PFSK-1 (cell line): ENCODE results near the gene C5orf58.

Experiments used
- FOXP2 ChIP-seq: optimal IDR thresholded peaks from 2 replicates; pipeline ENCODE3; 2011; ENCODE audit warnings: borderline replicate concordance, control low read depth, inconsistent platforms; ENCODE audit not compliant: insufficient read depth; ENCODE audit errors: extremely low read length, extremely low read depth
- POLR2AphosphoS5 ChIP-seq: IDR thresholded peaks from 2 replicates; pipeline ENCODE4 v1.6.1; 2012; ENCODE audit warnings: low read depth, mild to moderate bottlenecking, control low read depth, low read length, moderate library complexity
- REST ChIP-seq, 2 experiments: IDR thresholded peaks; 2 replicates each; pipeline versions ENCODE4 v1.6.1 to v1.8.0; 2011 to 2012; ENCODE audit warnings: low read depth in 2 of 2, low read length in 2 of 2, control low read depth in 1 of 2, inconsistent platforms in 1 of 2, mild to moderate bottlenecking in 1 of 2, moderate library complexity in 1 of 2; ENCODE audit not compliant: insufficient read depth in 1 of 2
- SIN3A ChIP-seq: IDR thresholded peaks from 2 replicates; pipeline ENCODE4 v1.6.1; 2012; ENCODE audit warnings: mild to moderate bottlenecking, low read length, moderate library complexity, borderline replicate concordance; ENCODE audit not compliant: insufficient read depth
- TAF1 ChIP-seq: IDR thresholded peaks from 2 replicates; pipeline ENCODE4 v1.6.1; 2012; ENCODE audit warnings: low read length, control low read depth, borderline replicate concordance; ENCODE audit not compliant: insufficient read depth

C5orf58 gene

DNA sequence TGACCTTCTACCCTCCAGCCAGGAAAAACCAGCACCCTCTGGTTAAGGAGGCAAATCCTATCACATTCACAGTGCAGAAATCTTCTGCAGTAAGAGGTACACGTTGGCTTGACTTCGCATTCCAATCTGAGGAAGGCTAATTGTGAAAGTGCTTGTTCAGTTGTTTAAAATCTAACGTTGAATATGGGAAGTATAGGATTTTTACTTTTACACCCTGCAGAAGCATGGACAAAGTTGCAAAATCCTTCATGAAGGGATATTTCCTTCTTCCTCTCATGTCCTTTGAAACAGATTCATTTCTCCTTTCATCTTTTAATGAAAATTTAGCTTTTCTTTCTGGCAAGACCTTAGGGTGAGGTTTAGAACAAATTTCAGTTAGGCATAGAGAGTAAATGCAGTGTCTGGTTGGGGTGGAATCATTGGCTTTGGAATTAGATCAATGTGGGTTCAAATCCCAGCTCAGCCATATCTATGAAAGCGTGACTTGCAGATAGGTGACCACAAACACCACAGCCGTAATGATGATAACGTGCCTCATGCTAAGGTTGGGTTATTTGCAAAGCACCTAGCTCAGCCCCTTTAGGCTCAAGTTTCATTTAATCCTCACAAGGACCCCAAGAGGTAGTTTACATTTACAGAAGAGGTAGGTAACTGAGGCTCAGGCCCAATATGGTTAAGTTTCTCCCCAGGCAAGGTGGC is 42.2 kb upstream of the C5orf58 start:
- no peak for TF ChIP-seq TAF1
- no peak for TF ChIP-seq SIN3A
- no peak for TF ChIP-seq FOXP2
- no peak for TF ChIP-seq POLR2AphosphoS5
- no peak for TF ChIP-seq REST (IDR thresholded peaks at IDR 0.05; ENCODE audit: insufficient read depth in 1 of 2, low read depth in 2 of 2, low read length in 2 of 2)

DNA sequence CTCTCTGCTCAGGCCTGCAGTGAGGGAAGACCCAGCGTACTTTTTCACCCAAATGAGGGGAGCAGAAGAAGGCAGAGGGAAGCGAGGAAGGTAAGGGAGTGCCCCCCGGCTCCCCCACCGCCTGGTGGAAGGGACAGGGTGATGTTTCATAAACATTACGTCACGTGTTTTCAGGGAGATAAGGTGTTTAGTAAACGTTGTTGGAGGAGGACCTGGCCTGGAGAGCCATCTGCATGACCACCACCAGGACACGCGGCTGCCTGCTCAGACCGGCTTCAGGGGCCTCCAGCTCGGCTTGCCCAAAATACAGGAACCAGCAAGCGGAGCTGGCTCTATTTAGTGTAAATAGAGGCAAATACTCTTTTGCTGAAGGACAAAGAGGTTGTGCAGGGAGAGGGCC is 40.0 kb upstream of the C5orf58 start:
- TF ChIP-seq POLR2AphosphoS5 (no peak), SIN3A (no peak), TAF1 (no peak), FOXP2 (no peak), REST (IDR thresholded peaks at IDR 0.05; ENCODE audit: insufficient read depth in 1 of 2, low read depth in 2 of 2, low read length in 2 of 2) (no peak)

- TF ChIP-seq SIN3A = no peak
- TF ChIP-seq TAF1 = no peak
- no peak for TF ChIP-seq REST (IDR thresholded peaks at IDR 0.05; ENCODE audit: insufficient read depth in 1 of 2, low read depth in 2 of 2, low read length in 2 of 2)
- no peak for TF ChIP-seq POLR2AphosphoS5
- no peak for TF ChIP-seq FOXP2
These were observed 36.8 kb upstream of the C5orf58 start for GRCh38 chr5:170195961-170196360.

- TF ChIP-seq POLR2AphosphoS5 = no peak
- no peak for TF ChIP-seq SIN3A
- TF ChIP-seq REST (IDR thresholded peaks at IDR 0.05; ENCODE audit: insufficient read depth in 1 of 2, low read depth in 2 of 2, low read length in 2 of 2) = no peak
These were observed 31.9 kb upstream of the C5orf58 start for GRCh38 chr5:170200876-170201275.

- TF ChIP-seq REST (IDR thresholded peaks at IDR 0.05; ENCODE audit: insufficient read depth in 1 of 2, low read depth in 2 of 2, low read length in 2 of 2) (no peak), TAF1 (no peak), SIN3A (no peak), POLR2AphosphoS5 (no peak), FOXP2 (no peak)
These were observed 31.5 kb upstream of the C5orf58 start for GRCh38 chr5:170201311-170201710.
